NOMO-1 treated with dmso at 0.1 percent for 144 hours (cell line): ENCODE measurements around the gene KIF22.

Experiments used
- DNase-seq: peaks from one replicate; lab custom pipeline; 2025; ENCODE audit not compliant: unreplicated experiment; lab: John Stamatoyannopoulos, UW

KIF22 gene

GRCh38 chr16:29794231-29794710 lies 3.7 kb downstream of the KIF22 start:
- DNase-seq: no peak

- DNase-seq: no peak
Measured at GRCh38 chr16:29802416-29802935, 11.9 kb downstream of the KIF22 start.

- DNase-seq: no peak
Measured at GRCh38 chr16:29804020-29804419, 13.5 kb downstream of the KIF22 start.

- peak; percentile 54 for DNase-seq
Measured at GRCh38 chr16:29804455-29805231, 14.1 kb downstream of the KIF22 start.

- peak; percentile 97 for DNase-seq
Measured at GRCh38 chr16:29805232-29806098, 14.9 kb downstream of the KIF22 start.

GRCh38 chr16:29806099-29806579 lies 15.6 kb downstream of the KIF22 start, which contains the start of gene MAZ:
Gene MAZ (plus strand): TSS chr16:29806529. CDS start chr16:29806702, 173 bp downstream.
- no peak for DNase-seq

- DNase-seq: peak; percentile 41
Measured at GRCh38 chr16:29806641-29807425, 16.3 kb downstream of the KIF22 start.

GRCh38 chr16:29807426-29808218 lies 17.1 kb downstream of the KIF22 start:
- peak; percentile 85 for DNase-seq

- no peak for DNase-seq
Measured at GRCh38 chr16:29808219-29808900, 17.8 kb downstream of the KIF22 start.

- no peak for DNase-seq
Measured at GRCh38 chr16:29809031-29809747, 18.6 kb downstream of the KIF22 start.

GRCh38 chr16:29809850-29810698 lies 19.5 kb downstream of the KIF22 start:
- DNase-seq: no peak

- no peak for DNase-seq
Measured at GRCh38 chr16:29810699-29811169, 20.2 kb downstream of the KIF22 start.

GRCh38 chr16:29811170-29811895 lies 20.8 kb downstream of the KIF22 start:
- DNase-seq: peak; percentile 46

- DNase-seq: no peak
Measured at GRCh38 chr16:29811896-29812665, 21.5 kb downstream of the KIF22 start, which contains the start of gene PRRT2. Gene PRRT2 (plus strand): TSS chr16:29812193. CDS start chr16:29813055, 862 bp downstream.

- DNase-seq: no peak
Measured at GRCh38 chr16:29812754-29813643, 22.4 kb downstream of the KIF22 start.
